Gastrocnemius medialis (tissue), 4 donors: Measurements from ENCODE around the gene MAP3K5. TPM values are rescaled to one million over a fixed set of nuclear protein-coding genes. Genes with fewer than 3 reads are reported as not detected.

Experiments used
- ATAC-seq, 2 donors: fragments of 150-250 bp; one replicate each; pipeline ENCODE4 v1.9.1; 2016
- DNase-seq, 2 donors: peaks; one replicate each; pipeline ENCODE4 v3.0.0-alpha.2; 2019
- H3K27ac ChIP-seq, 4 donors: fragments of 200-600 bp; sonication (generic); 1 replicate in 1 of 4; 2 replicates in 3 of 4; pipeline ENCODE4 v1.5.1; 2016 to 2018; ENCODE audit warnings: mild to moderate bottlenecking in 2 of 4, moderate library complexity in 1 of 4
- H3K27me3 ChIP-seq, 3 donors: fragments of 200-600 bp; sonication (generic) in 2 of 3; 1 replicate in 1 of 3; 2 replicates in 2 of 3; pipeline versions ENCODE4 v1.5.1 to v1.6.0; 2016 to 2019; ENCODE audit warnings: mild to moderate bottlenecking in 1 of 3, moderate library complexity in 1 of 3
- H3K36me3 ChIP-seq, 2 donors: fragments of 200-600 bp; sonication (generic) in 1 of 2; one replicate each; pipeline ENCODE4 v1.5.1; 2017 to 2018
- H3K4me1 ChIP-seq, 2 donors: fragments of 200-600 bp; sonication (generic) in 1 of 2; one replicate each; pipeline ENCODE4 v1.5.1; 2016 to 2017; ENCODE audit warnings: mild to moderate bottlenecking in 2 of 2
- H3K4me3 ChIP-seq, 4 donors: fragments of 200-600 bp; sonication (generic) in 3 of 4; 1 replicate in 1 of 4; 2 replicates in 3 of 4; pipeline ENCODE4 v1.5.1; 2016 to 2019; ENCODE audit warnings: mild to moderate bottlenecking in 2 of 4
- H3K9me3 ChIP-seq, 3 donors: fragments of 200-600 bp; sonication (generic) in 2 of 3; 1 replicate in 1 of 3; 2 replicates in 2 of 3; pipeline ENCODE4 v1.5.1; 2016 to 2019
- CTCF ChIP-seq, 5 experiments: fragments of 450-650 bp in 3 of 5; fragments of 200-600 bp in 2 of 5; sonication (generic) in 2 of 5; IDR thresholded peaks in 4 of 5; conservative IDR thresholded peaks in 1 of 5; 1 replicate in 4 of 5; 2 replicates in 1 of 5; pipeline ENCODE4 v1.5.1; 2016 to 2019; ENCODE audit warnings: antibody characterized with exemption in 5 of 5, mild to moderate bottlenecking in 3 of 5, moderate library complexity in 3 of 5
- POLR2A ChIP-seq, 2 donors: fragments of 450-650 bp; IDR thresholded peaks; one replicate each; pipeline ENCODE4 v1.6.1; 2017; ENCODE audit warnings: antibody characterized with exemption in 2 of 2, mild to moderate bottlenecking in 2 of 2, moderate library complexity in 2 of 2
- in situ Hi-C, 4 donors: fragments of 200-750 bp; cut with MboI; loops; one replicate each; pipeline versions ENCODE4 v1.15.0 to v1.8.0; 2017; ENCODE audit warnings: low sequenced_read_pairs in 4 of 4
- intact Hi-C: fragments of 100-400 bp; cut with DNase I; formaldehyde crosslinking; loops from one replicate; pipeline ENCODE4 v1.15.1; 2023; ENCODE audit warnings: low total_unique reads
- total RNA-seq, 4 donors: library from RNA; depleted of rRNA; stranded (reverse); fragments of >200 nt; gene quantifications; one replicate each; pipeline versions ENCODE4 v1.1.0 to v1.2.3, GENCODE V29; 2016

MAP3K5 gene
- total RNA-seq, 4 donors from 2014 or later: 2.9 to 46.9 (median 4.9) TPM

- no peaks in the 10 kb centered on the region for H3K36me3 ChIP-seq
- no peaks in the 10 kb centered on the region for H3K9me3 ChIP-seq
- DNase-seq (no peak), ATAC-seq (no peak)
- intact Hi-C loops (no loop called here), in situ Hi-C loops (no loop called here)
- H3K4me1 ChIP-seq: peaks cover 18 to 41% of the 10 kb centered on the region in 2 donors
- no peaks in the 10 kb centered on the region for H3K27me3 ChIP-seq
- H3K27ac ChIP-seq: no peak overlapping the region
- H3K4me3 ChIP-seq: no peak overlapping the region
- TF ChIP-seq CTCF (IDR thresholded peaks at IDR 0.05 in 4 of 5, conservative IDR thresholded peaks at IDR 0.05 in 1 of 5): no peak
- TF ChIP-seq POLR2A (IDR thresholded peaks at IDR 0.05): no peak
Observed at GRCh38 chr6:136769759-136770158, 22.5 kb downstream of the MAP3K5 start.

- no peak for TF ChIP-seq POLR2A (IDR thresholded peaks at IDR 0.05)
- no peak for TF ChIP-seq CTCF (IDR thresholded peaks at IDR 0.05 in 4 of 5, conservative IDR thresholded peaks at IDR 0.05 in 1 of 5)
- H3K9me3 ChIP-seq: no peaks in the 10 kb centered on the region
- peaks cover 14 to 41% of the 10 kb centered on the region in 2 donors for H3K4me1 ChIP-seq
- H3K36me3 ChIP-seq: no peaks in the 10 kb centered on the region
- no peak overlapping the region for H3K27ac ChIP-seq
- DNase-seq (no peak), ATAC-seq (no peak)
- intact Hi-C loops: no loop called here
- no peak overlapping the region for H3K4me3 ChIP-seq
- no peaks in the 10 kb centered on the region for H3K27me3 ChIP-seq
- in situ Hi-C loops: no loop called here
Observed at GRCh38 chr6:136769124-136769523, 23.2 kb downstream of the MAP3K5 start.

- Histone ChIP-seq H3K27me3 (no peaks in the 10 kb centered on the region), H3K36me3 (no peaks in the 10 kb centered on the region), H3K9me3 (no peaks in the 10 kb centered on the region), H3K27ac (no peak overlapping the region), H3K4me1 (peaks cover 9 to 35% of the 10 kb centered on the region in 2 donors), H3K4me3 (no peak overlapping the region)
- in situ Hi-C loops (no loop called here), intact Hi-C loops (no loop called here)
- DNase-seq (no peak), ATAC-seq (no peak)
- TF ChIP-seq POLR2A (IDR thresholded peaks at IDR 0.05): no peak
- TF ChIP-seq CTCF (IDR thresholded peaks at IDR 0.05 in 4 of 5, conservative IDR thresholded peaks at IDR 0.05 in 1 of 5): no peak
Observed at GRCh38 chr6:136767570-136768309, 24.5 kb downstream of the MAP3K5 start.

- H3K36me3 ChIP-seq: no peaks in the 10 kb centered on the region
- TF ChIP-seq POLR2A (IDR thresholded peaks at IDR 0.05) (no peak), CTCF (IDR thresholded peaks at IDR 0.05 in 4 of 5, conservative IDR thresholded peaks at IDR 0.05 in 1 of 5) (no peak)
- H3K4me3 ChIP-seq: no peak overlapping the region
- intact Hi-C loops (no loop called here), in situ Hi-C loops (no loop called here)
- H3K9me3 ChIP-seq: no peaks in the 10 kb centered on the region
- no peak for ATAC-seq
- H3K27ac ChIP-seq: no peak overlapping the region
- DNase-seq: no peak
- H3K27me3 ChIP-seq: no peaks in the 10 kb centered on the region
- H3K4me1 ChIP-seq: peaks cover 13 to 40% of the 10 kb centered on the region in 2 donors
Observed at GRCh38 chr6:136767103-136767502, 25.2 kb downstream of the MAP3K5 start.
